HEK293 (cell line): ENCODE measurements around the gene VPS35L.

Experiments used
- CTCF ChIP-seq: fragments of 450-650 bp; formaldehyde crosslinking; IDR thresholded peaks from 2 replicates; pipeline ENCODE4 v1.5.1; 2016; ENCODE audit warnings: missing biosample characterization, missing genetic modification characterization
- PBX3 ChIP-seq: sonication (generic); formaldehyde crosslinking; IDR thresholded peaks from 2 replicates; pipeline ENCODE4 v1.8.1; 2022; ENCODE audit warnings: mild to moderate bottlenecking, moderate library complexity, missing genetic modification reagents
- REST ChIP-seq: fragments of 450-650 bp; formaldehyde crosslinking; IDR thresholded peaks from 2 replicates; pipeline ENCODE4 v1.5.1; 2016; ENCODE audit warnings: missing biosample characterization, missing genetic modification characterization
- ZBTB8A ChIP-seq: fragments of 450-650 bp; formaldehyde crosslinking; IDR thresholded peaks from 2 replicates; pipeline ENCODE4 v1.5.1; 2016; ENCODE audit warnings: missing biosample characterization, missing genetic modification characterization
- ZNF223 ChIP-seq: fragments of 450-650 bp; formaldehyde crosslinking; IDR thresholded peaks from 2 replicates; pipeline ENCODE4 v1.5.1; 2016; ENCODE audit warnings: missing biosample characterization, missing genetic modification characterization

GRCh38 chr16:19681637-19682036 is 126.1 kb downstream of the VPS35L start:
- TF ChIP-seq PBX3 (CRISPR knock-in tag): no peak
- no peak for TF ChIP-seq CTCF (tag by site-specific recombination)
- no peak for TF ChIP-seq REST (tag by site-specific recombination)
- TF ChIP-seq ZNF223: no peak
- TF ChIP-seq ZBTB8A (tag by site-specific recombination): no peak
